Glomerular visceral epithelial cell (primary cell): ENCODE results near the gene CHRNA5.
A peak's percentile ranks its signal among the peaks of the same experiment; 100 is the strongest.
"Not testable (repeated sequence)": the region's sequence is repeated elsewhere in the genome, so short reads cannot be mapped to it uniquely, and the experiment has no call there.

Experiments
- DNase-seq: peaks from one replicate; pipeline ENCODE4 v3.0.0-alpha.2; 2016; ENCODE audit errors: extremely low spot score

The CHRNA5 gene

GRCh38 chr15:78565951-78566774, 843 bp downstream of the CHRNA5 start:
- DNase-seq, result peak; percentile 47

GRCh38 chr15:78567531-78567930, 2.2 kb downstream of the CHRNA5 start:
- no peak for DNase-seq

- DNase-seq, result no peak
Observed at GRCh38 chr15:78570710-78571109, 5.4 kb downstream of the CHRNA5 start.

- no peak for DNase-seq
Observed at GRCh38 chr15:78571382-78571781, 6.1 kb downstream of the CHRNA5 start.

- no peak for DNase-seq
Observed at GRCh38 chr15:78573416-78573815, 8.1 kb downstream of the CHRNA5 start.

GRCh38 chr15:78574944-78575343, 9.6 kb downstream of the CHRNA5 start:
- no peak for DNase-seq

- DNase-seq, result no peak
Observed at GRCh38 chr15:78597583-78597982, 32.3 kb downstream of the CHRNA5 start.

- DNase-seq, result no peak
Observed at GRCh38 chr15:78598348-78598747, 33.0 kb downstream of the CHRNA5 start.

GRCh38 chr15:78599189-78599588, 33.9 kb downstream of the CHRNA5 start:
- no peak for DNase-seq

- peak; percentile 6 for DNase-seq
Observed at GRCh38 chr15:78603467-78603866, 38.1 kb downstream of the CHRNA5 start.

GRCh38 chr15:78604420-78604819, 39.1 kb downstream of the CHRNA5 start:
- DNase-seq, result no peak

- DNase-seq, result no peak
Observed at GRCh38 chr15:78605201-78605600, 39.9 kb downstream of the CHRNA5 start.

GRCh38 chr15:78605680-78606079, 40.4 kb downstream of the CHRNA5 start:
- no peak for DNase-seq

GRCh38 chr15:78609551-78609950, 44.2 kb downstream of the CHRNA5 start:
- DNase-seq, result not testable (repeated sequence)

- no peak for DNase-seq
Observed at GRCh38 chr15:78614021-78614420, 48.7 kb downstream of the CHRNA5 start.

- no peak for DNase-seq
Observed at GRCh38 chr15:78615151-78615589, 49.9 kb downstream of the CHRNA5 start.

- DNase-seq, result no peak
Observed at GRCh38 chr15:78616506-78616905, 51.2 kb downstream of the CHRNA5 start.

GRCh38 chr15:78617076-78617475, 51.8 kb downstream of the CHRNA5 start:
- no peak for DNase-seq

- DNase-seq, result no peak
Observed at GRCh38 chr15:78617516-78617915, 52.2 kb downstream of the CHRNA5 start.

GRCh38 chr15:78618064-78618463, 52.7 kb downstream of the CHRNA5 start:
- no peak for DNase-seq

GRCh38 chr15:78618490-78618934, 53.2 kb downstream of the CHRNA5 start:
- DNase-seq, result peak; percentile 78

- DNase-seq, result no peak
Observed at GRCh38 chr15:78619022-78619950, 54.0 kb downstream of the CHRNA5 start.
